HG02763 (cell line): ENCODE measurements around the gene EYS.
"Not testable (repeated sequence)": the region's sequence is repeated elsewhere in the genome, so short reads cannot be mapped to it uniquely, and the experiment has no call there.

Experiments
- ATAC-seq: cut with Tn5 transposase; IDR thresholded peaks from one replicate; pipeline ENCODE4 v1.9.1; 2021; ENCODE audit warnings: mild to moderate bottlenecking, moderate library complexity; ENCODE audit not compliant: unreplicated experiment

The EYS gene

DNA sequence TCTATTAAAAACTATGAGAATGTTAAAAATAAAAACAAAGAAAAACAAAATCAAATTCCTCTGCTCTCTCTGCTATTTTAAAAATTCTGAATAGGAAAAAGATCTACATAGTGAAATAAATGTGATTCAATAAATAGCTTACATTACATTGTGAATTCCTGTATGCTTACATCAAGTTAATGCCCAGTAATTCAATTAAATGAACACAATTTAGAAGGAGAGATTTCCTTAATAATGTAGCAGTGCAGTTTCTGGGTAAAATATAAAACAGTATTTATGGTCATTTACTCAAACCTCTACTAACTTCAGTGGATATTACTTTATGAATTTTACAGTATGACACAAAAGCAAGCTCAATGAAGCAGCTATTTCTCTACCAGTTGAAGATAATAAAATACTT, 594.6 kb downstream of the EYS start:
- no peak for ATAC-seq

DNA sequence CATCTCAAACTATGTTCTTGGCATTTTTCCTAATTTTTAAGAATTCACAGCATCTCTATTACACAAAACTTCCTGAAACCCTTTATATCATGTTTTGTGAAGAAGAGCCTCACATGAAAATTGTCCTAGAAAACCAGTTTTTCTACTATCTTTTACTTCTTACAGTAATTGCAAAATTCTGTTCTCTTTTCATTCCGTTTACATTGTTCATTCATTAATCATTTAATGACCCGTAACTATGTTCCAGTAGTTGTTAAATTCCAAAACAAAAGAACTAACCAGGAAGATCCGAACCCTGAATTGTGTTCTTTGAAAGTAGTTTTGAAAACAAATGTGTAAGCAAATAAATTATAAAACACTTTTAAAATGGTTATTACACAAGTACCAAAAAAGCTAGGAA, 597.0 kb downstream of the EYS start:
- no peak for ATAC-seq

GRCh38 chr6:65098349-65098748, 608.7 kb downstream of the EYS start:
- ATAC-seq: no peak

DNA sequence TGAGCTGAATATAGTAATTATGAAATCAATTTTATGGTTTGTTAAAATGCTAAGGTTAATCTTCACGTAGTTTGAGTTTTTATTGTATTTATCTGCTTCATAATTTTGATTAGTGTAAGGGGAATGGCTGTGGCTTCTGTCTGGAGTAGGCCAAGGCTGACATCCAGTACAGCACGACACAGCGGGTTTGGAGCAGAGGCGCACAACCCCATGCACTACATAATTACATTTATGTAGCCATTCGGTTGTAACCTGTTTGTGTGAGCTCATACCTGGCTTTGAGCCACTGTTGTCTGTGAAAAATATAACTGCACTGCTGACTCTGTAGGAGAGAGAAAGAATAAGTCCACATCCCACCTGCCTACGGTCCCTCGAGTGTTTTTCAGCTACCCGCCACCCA, 615.5 kb downstream of the EYS start:
- no peak for ATAC-seq

DNA sequence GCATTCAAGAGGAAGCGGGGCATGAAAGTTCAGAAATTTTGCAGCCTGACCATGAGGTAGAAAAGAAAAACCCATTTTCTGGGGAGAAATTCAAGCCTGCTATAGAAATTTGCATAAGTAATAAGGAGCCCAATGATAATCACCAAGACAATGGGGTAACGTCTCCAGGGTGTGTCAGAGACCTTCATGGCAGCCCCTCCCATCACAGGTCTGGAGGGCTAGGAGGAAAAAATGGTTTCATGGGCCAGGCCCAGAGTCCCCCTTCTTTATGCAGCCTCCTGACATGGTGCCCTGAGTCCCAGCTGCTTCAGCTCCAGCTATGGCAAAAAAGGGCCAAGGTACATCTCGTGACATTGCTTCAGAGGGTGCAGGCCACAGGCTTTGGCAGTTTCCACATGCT, 618.5 kb downstream of the EYS start:
- ATAC-seq: no peak

DNA sequence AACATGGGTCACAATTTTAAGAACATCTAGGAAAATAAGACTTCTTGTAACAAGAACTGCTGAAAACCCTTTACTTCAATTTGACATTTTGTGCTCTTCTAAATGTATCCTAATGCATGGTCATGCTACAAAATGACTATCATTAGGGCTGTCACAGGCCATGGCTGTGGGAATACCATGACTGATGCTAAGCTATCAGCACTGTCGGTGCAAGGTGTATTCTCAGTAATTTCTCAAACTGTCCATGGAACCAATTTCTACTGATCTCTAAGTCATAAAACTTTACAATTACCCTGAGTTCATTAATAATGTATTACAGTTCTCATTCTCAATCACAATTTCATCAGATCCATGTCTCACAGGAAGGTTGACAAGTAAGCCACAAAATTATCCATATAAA, 625.3 kb downstream of the EYS start:
- no peak for ATAC-seq

DNA sequence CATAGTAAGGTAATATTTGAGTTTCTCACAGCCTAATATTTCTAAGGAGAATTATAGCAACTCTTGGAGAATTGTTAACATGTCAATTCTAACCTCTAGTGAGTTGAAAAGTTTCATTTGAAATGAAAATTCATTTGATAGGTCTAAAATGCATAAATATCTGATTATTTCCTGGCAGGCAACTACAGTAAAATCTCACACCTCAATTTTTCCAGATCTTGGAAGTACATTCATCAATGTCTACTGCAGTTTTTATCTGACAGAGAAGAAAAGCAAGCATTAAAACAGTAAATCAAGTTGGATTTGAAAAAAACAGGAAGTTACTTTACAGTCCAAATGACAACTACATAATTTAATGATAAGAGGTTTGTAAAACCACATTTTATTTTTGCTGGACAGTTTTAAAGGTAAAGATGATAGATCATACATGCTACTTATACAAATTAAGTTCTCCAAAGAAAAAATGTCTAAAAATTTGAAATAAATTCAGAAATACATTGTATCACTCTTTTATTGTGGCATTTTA, 631.3 kb downstream of the EYS start:
- ATAC-seq: no peak

DNA sequence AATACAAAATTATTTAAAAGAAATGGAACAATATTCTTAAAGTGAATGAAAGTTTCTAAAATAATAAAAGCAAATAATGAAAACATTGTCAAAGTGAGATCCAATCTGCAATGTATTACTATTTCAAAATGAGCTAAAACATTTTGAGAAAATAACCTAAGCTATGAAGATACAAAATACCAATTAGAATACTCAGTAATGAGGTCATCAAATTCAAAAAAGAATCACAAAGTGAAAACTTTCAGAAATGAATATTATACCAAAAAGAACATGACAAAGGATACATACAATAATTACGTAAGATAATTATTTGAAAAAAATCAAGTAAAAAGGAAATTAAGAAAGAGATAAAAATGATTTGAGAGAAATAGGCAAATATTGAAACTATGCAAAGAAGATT, 634.5 kb downstream of the EYS start:
- no peak for ATAC-seq

GRCh38 chr6:65071480-65071879, 635.5 kb downstream of the EYS start:
- no peak for ATAC-seq

GRCh38 chr6:65064844-65065243, 642.2 kb downstream of the EYS start:
- ATAC-seq: no peak

DNA sequence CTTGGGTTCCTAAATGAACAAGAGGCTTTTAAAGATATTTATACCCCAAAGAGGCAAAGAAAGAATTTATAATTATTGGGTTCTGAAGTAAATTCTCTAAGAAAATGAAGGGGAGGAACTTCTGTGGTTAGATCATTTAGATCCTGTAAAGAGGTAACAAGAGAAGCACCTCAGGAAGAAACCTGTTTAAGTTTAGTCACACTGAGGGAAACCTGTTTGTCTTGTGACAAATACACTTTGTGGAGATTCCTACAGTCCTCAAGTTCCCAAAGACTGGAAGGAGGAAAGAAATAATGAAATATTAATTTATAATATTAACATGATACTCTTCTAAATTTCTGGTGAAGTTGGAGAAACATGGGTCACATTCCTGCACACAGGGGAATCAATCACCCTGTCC, 647.5 kb downstream of the EYS start:
- ATAC-seq: no peak

DNA sequence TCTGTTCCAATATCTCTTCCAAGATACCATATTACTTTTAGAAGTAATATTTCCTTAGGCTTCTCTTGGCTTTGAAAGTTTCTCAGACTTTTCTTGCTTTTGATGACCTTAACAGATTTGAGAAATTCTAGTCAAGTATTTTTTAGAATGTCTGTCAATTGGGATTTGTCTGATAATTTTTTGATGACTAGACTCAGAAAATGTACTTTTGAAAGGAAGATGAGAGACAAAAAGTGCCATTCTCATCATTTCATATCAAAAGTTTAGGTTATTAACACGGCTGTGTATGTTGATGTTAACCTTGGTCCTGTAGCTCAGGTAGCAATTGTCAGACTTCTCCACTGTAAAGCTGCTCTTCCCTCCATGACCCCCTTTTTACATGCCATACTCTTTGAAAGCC, 651.5 kb downstream of the EYS start:
- no peak for ATAC-seq

DNA sequence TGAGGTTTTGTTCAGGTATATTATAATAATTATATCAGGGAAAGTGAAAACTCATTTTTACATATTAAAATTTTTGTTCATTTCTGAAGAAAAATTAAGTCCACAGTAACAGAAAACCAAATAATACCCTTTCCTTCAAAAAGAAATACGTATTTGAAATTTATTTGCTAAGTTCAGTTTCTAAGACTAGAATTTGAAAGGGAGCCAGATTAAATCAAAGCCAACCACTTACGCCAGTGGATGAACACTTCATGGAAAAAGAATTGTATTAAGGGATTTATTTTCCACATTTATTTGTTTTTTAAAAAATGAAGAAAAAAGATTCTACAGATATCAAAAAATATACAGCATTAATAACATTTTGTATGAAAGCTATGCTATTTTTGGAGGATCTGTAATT, 654.4 kb downstream of the EYS start:
- ATAC-seq: no peak

GRCh38 chr6:65045801-65046200, 661.2 kb downstream of the EYS start:
- ATAC-seq: no peak

DNA sequence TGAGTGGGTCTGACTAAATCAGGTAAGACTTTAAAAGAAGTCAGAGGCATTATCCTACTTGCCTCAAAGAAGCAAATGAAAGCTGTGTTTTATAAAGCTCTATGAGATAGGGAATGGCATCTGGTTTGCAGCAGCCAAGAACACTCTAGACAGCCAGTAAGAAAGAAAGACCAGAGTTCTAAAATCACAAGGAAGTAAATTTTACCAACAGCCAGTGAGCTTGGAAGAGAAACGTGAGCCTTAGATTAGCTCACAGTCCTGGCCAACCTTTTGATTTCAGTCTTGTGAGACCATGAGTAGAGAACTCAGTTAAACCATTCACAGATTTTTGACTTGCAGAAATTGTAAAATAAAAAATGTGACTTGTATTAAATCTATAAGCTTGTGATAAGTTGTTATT, 693.0 kb downstream of the EYS start:
- no peak for ATAC-seq

DNA sequence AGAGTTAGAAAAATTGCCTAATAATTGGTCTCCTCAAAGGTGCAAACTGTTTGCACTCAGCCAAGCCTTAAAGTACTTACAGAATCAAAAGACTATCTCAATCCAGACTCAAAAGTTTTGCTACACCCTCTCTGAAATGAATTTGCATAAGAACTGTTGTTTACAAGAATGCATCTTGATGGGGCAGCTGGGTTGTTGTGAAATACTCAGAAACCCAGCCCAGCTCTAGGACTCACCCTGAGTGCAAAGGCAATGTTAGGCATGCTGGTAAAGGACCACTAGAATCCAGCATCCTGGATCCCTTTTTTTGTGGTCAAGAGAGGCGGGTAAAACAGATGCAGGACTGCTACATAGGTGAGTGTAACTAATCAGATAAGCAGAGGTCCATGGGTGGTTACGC, 700.2 kb downstream of the EYS start:
- ATAC-seq: no peak

DNA sequence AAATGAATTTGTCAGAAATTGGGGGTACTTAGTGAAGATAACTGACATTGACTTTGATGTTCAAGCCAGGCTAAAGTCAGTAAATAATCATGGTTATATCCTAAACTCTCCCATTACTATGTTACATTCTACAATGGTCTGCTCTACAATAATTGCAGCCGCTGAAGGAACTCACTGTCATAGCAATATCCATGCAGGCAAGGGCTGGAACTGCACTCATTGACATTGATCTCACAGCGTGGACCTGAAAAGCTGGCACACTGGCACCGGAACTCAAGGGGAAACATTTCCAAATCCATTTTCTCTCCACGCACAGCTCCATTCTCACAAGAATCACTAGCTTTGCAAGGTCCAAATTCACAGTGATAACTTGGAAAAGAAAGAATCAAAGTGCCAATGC, 702.7 kb downstream of the EYS start:
- no peak for ATAC-seq

DNA sequence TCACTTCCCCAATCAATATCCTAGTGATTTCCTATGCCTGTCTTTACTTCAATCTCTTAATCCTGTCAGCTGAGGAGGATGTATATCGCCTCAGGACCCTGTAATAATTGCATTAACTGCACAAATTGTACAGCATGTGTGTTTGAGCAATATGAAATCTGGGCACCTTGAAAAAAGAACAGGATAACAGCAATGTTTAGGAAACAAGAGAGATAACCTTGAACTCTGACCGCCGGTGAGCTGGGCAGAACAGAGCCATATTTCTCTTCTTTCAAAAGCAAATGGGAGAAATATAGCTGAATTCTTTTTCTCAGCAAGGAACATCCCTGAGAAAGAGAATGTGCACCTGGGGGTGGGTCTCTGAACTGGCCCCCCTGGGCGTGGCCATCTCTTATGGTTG, 704.1 kb downstream of the EYS start:
- ATAC-seq: not testable (repeated sequence)

- ATAC-seq: no peak
These were observed 706.2 kb downstream of the EYS start for GRCh38 chr6:65000815-65001214.

- no peak for ATAC-seq
These were observed 708.8 kb downstream of the EYS start for GRCh38 chr6:64998204-64998603.

GRCh38 chr6:64996301-64996700, 710.7 kb downstream of the EYS start:
- no peak for ATAC-seq

DNA sequence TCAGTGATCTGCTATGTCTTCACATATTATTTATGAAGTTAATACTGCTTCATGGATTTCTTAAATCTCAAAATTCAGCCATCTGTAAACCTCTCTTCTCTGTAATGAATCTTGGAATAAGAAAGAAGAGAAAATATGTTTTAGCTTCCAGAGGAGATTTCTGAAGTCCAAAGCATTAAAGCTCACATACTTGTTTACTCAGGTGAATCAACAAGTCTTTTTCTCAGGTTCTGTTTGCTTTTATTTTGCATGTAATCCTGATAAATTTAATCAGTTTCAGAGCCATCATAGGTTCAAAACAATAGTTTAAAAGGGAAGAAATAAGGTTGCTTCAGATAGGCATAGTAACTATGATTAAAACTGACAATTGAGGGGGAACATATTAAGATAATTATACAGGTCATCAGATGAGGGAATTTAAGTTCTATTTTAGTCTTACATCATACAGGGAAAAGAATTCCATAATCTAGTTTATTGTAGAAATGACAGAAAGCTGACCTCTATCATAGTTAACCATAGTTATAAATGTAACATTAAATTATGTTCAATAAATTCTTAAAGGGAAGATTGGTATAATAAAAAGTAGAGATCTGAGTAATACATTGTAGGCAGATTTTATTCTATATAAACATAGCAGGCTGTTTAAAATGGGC, 716.2 kb downstream of the EYS start:
- no peak for ATAC-seq

DNA sequence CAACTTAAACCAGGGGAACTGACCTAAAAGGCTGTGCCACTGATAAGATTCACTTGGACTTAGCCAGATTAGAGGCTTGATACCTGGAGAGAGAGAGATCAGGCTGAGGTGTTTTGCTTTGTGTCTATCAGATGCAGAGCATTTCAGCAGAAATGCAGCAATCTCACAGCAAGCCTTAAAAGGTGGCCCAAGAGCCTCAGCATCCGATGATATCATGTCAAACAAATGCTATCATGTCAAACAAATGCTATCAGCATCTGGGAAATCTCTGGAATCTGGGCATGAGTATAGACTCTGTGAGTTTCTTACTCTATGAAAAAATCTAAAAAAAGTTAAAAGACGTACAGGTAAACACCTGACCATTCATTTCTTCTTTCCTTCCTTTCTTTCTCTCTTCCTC, 718.9 kb downstream of the EYS start:
- ATAC-seq: no peak
